DND-41 (cell line): ENCODE results near the gene PGA3.

Source experiments
- ATAC-seq: fragments of 200-7000 bp; cut with Tn5 transposase; 3 replicates; pipeline ENCODE4 v1.9.1; 2021; ENCODE audit warnings: low read depth; ENCODE audit not compliant: insufficient read depth
- DNase-seq: peaks from one replicate; pipeline ENCODE4 v3.0.0-alpha.2; 2020
- H2AFZ ChIP-seq: 2 replicates; pipeline ENCODE4 v1.6.0; 2012; ENCODE audit warnings: low read depth, low read length
- H3K27ac ChIP-seq: 2 replicates; pipeline ENCODE4 v1.5.1; 2012; ENCODE audit warnings: low read length, inconsistent platforms
- H3K27me3 ChIP-seq: fragments of 200-600 bp; sonication (generic); 2 replicates; pipeline ENCODE4 v1.6.0; 2012; ENCODE audit warnings: low read length, mild to moderate bottlenecking, inconsistent platforms; ENCODE audit not compliant: insufficient read depth, poor library complexity
- H3K36me3 ChIP-seq: 2 replicates; pipeline ENCODE4 v1.5.1; 2012; ENCODE audit warnings: low read length, inconsistent platforms; ENCODE audit not compliant: insufficient read depth
- H3K4me1 ChIP-seq: 2 replicates; pipeline ENCODE4 v1.5.1; 2012; ENCODE audit warnings: mild to moderate bottlenecking, low read length; ENCODE audit not compliant: insufficient read depth
- H3K4me2 ChIP-seq: 2 replicates; pipeline ENCODE4 v1.6.0; 2012; ENCODE audit warnings: mild to moderate bottlenecking, moderate library complexity, low read length, inconsistent platforms; ENCODE audit not compliant: insufficient read depth
- H3K4me3 ChIP-seq, 2 experiments: fragments of 200-600 bp in 1 of 2; shearing (Covaris generic) in 1 of 2; 2 replicates each; pipeline ENCODE4 v1.5.1; 2012 to 2016; ENCODE audit warnings: inconsistent platforms in 2 of 2, low read length in 2 of 2, mild to moderate bottlenecking in 2 of 2, low read depth in 1 of 2, moderate library complexity in 1 of 2
- H3K79me2 ChIP-seq: 2 replicates; pipeline ENCODE4 v1.6.0; 2012; ENCODE audit warnings: low read length, inconsistent platforms; ENCODE audit not compliant: insufficient read depth
- H3K9ac ChIP-seq: 2 replicates; pipeline ENCODE4 v1.6.0; 2012; ENCODE audit warnings: low read depth, mild to moderate bottlenecking, inconsistent platforms, low read length, moderate library complexity
- H3K9me3 ChIP-seq: 2 replicates; pipeline ENCODE4 v1.5.1; 2012; ENCODE audit warnings: low read length, moderate library complexity, mild to moderate bottlenecking, inconsistent platforms; ENCODE audit not compliant: insufficient read depth, severe bottlenecking
- H4K20me1 ChIP-seq: 2 replicates; pipeline ENCODE4 v1.6.0; 2012; ENCODE audit warnings: low read length; ENCODE audit not compliant: insufficient read depth
- CTCF ChIP-seq: IDR thresholded peaks from 2 replicates; pipeline ENCODE4 v1.5.1; 2012; ENCODE audit warnings: borderline replicate concordance, low read length, moderate library complexity, mild to moderate bottlenecking; ENCODE audit not compliant: poor library complexity, severe bottlenecking; ENCODE audit errors: extremely low read depth
- EZH2 ChIP-seq: IDR thresholded peaks from 3 replicates; pipeline ENCODE4 v1.6.1; 2012; ENCODE audit warnings: borderline replicate concordance, low read depth, mild to moderate bottlenecking, moderate library complexity, low read length, inconsistent platforms; ENCODE audit not compliant: severe bottlenecking

Gene PGA3

GRCh38 chr11:61155741-61156140, 47.6 kb upstream of the PGA3 start:
- H4K20me1 ChIP-seq, result no peaks in the 10 kb centered on the region
- H3K4me2 ChIP-seq, result no peak overlapping the region
- H3K9me3 ChIP-seq, result no peaks in the 10 kb centered on the region
- no peak for DNase-seq
- H3K9ac ChIP-seq, result no peak overlapping the region
- no peaks in the 10 kb centered on the region for H3K27me3 ChIP-seq
- no peak overlapping the region for H3K4me3 ChIP-seq
- no peak overlapping the region for H3K27ac ChIP-seq
- H3K4me1 ChIP-seq, result peaks cover 8% of the 10 kb centered on the region
- no peak overlapping the region for H2AFZ ChIP-seq
- no peaks in the 10 kb centered on the region for H3K79me2 ChIP-seq
- no peak for ATAC-seq
- no peaks in the 10 kb centered on the region for H3K36me3 ChIP-seq
- TF ChIP-seq EZH2, result no peak
- TF ChIP-seq CTCF, result no peak

GRCh38 chr11:61157743-61158142, 45.6 kb upstream of the PGA3 start:
- Histone ChIP-seq H3K4me1 (peaks cover 23% of the 10 kb centered on the region), H2AFZ (no peak overlapping the region), H3K36me3 (no peaks in the 10 kb centered on the region), H3K4me2 (no peak overlapping the region), H3K27ac (no peak overlapping the region), H3K27me3 (no peaks in the 10 kb centered on the region), H3K4me3 (no peak overlapping the region), H3K9me3 (no peaks in the 10 kb centered on the region), H3K9ac (no peak overlapping the region), H4K20me1 (no peaks in the 10 kb centered on the region), H3K79me2 (no peaks in the 10 kb centered on the region)
- TF ChIP-seq CTCF, result no peak
- TF ChIP-seq EZH2, result no peak
- DNase-seq, result no peak
- ATAC-seq, result no peak

- H3K9me3 ChIP-seq, result no peaks in the 10 kb centered on the region
- no peak for TF ChIP-seq CTCF
- peaks cover 23% of the 10 kb centered on the region for H3K4me1 ChIP-seq
- no peaks in the 10 kb centered on the region for H3K79me2 ChIP-seq
- ATAC-seq (no peak), DNase-seq (no peak)
- H3K9ac ChIP-seq, result no peak overlapping the region
- no peaks in the 10 kb centered on the region for H4K20me1 ChIP-seq
- H3K36me3 ChIP-seq, result no peaks in the 10 kb centered on the region
- no peak overlapping the region for H3K27ac ChIP-seq
- H3K4me2 ChIP-seq, result no peak overlapping the region
- no peak overlapping the region for H3K4me3 ChIP-seq
- no peaks in the 10 kb centered on the region for H3K27me3 ChIP-seq
- no peak overlapping the region for H2AFZ ChIP-seq
Observed at GRCh38 chr11:61158691-61159381, 44.5 kb upstream of the PGA3 start.
